ENCODE measurements around the gene DIP2B. TPM values are rescaled to one million over a fixed set of nuclear protein-coding genes. Genes with fewer than 3 reads are reported as not detected.

DIP2B gene
- total RNA-seq, 1 experiment from 2014 or later, result 26.1 TPM

DNA sequence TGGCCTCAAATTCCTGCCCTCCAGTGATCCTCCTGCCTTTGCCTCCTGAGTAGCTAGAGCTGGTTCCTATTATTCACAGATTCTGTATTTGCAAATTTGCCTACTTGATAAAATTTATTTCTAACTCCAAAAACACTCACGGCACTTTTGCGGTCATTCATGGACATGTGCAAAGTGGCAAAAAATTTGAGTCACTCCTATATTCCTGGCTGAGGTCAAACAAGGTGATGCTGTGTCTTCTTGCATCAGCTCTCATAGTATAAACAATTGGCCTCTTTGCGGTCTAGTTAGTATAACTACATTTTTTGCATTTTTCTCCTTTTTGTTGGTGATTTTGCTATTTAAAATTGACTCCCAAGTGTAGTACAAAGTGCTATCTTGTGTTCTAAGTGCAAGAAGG is 283.8 kb downstream of the DIP2B start:
- Mint-ChIP-seq H3K27ac (0 out of 2 replicates have a peak overlapping the region, but pooled peaks have one; percentile 47), H3K27me3 (ENCODE audit: low read depth) (no peaks in the 10 kb centered on the region), H3K9me3 (peaks cover 13% of the 10 kb centered on the region), H3K36me3 (peaks cover 25% of the 10 kb centered on the region), H3K4me3 (no peak overlapping the region), H3K4me1 (0 out of 2 replicates have a peak, but pooled peaks cover 4% of the 10 kb centered on the region)
- POLR2A ChIA-PET, result no interaction called here
- ATAC-seq (no peak), DNase-seq (ENCODE audit: low spot score) (no peak)
- CTCF ChIA-PET, result interaction anchor here (1.0 kb wide), 1 partner anchor 23 kb away, joined by 4 read pairs; no protein-coding TSS in a partner anchor
- no peak for TF ChIP-seq FOXK1 (CRISPR knock-in tag; IDR thresholded peaks at IDR 0.05)
- TF ChIP-seq, protein P1, sequence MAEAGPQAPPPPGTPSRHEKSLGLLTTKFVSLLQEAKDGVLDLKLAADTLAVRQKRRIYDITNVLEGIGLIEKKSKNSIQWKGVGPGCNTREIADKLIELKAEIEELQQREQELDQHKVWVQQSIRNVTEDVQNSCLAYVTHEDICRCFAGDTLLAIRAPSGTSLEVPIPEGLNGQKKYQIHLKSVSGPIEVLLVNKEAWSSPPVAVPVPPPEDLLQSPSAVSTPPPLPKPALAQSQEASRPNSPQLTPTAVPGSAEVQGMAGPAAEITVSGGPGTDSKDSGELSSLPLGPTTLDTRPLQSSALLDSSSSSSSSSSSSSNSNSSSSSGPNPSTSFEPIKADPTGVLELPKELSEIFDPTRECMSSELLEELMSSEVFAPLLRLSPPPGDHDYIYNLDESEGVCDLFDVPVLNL (CRISPR knock-in tag; IDR thresholded peaks at IDR 0.05; ENCODE audit: borderline replicate concordance, low read depth), result no peak
- TF ChIP-seq SMAD3 (CRISPR knock-in tag; IDR thresholded peaks at IDR 0.05; ENCODE audit: borderline replicate concordance), result no peak
- no peak for TF ChIP-seq JAZF1 (CRISPR knock-in tag; IDR thresholded peaks at IDR 0.05)
- TF ChIP-seq ZNF512 (CRISPR knock-in tag; IDR thresholded peaks at IDR 0.05; ENCODE audit: borderline replicate concordance), result no peak
- no peak for TF ChIP-seq CDX4 (CRISPR knock-in tag; IDR thresholded peaks at IDR 0.05; ENCODE audit: borderline replicate concordance)
- peak; percentile 66; the same call in 1 of the 2 replicates for TF ChIP-seq GABPB1 (CRISPR knock-in tag; IDR thresholded peaks at IDR 0.05)

- Mint-ChIP-seq H3K27ac (no peak overlapping the region), H3K4me1 (0 out of 2 replicates have a peak, but pooled peaks cover 4% of the 10 kb centered on the region), H3K36me3 (peaks cover 26% of the 10 kb centered on the region), H3K9me3 (peaks cover 13% of the 10 kb centered on the region), H3K27me3 (ENCODE audit: low read depth) (no peaks in the 10 kb centered on the region), H3K4me3 (no peak overlapping the region)
- POLR2A ChIA-PET, result no interaction called here
- no peak for ATAC-seq
- CTCF ChIA-PET, result interaction anchor here (0.5 to 0.6 kb wide), 2 partner anchors 23 to 394 kb away, joined by 3 read pairs; no protein-coding TSS in a partner anchor
- DNase-seq (ENCODE audit: low spot score), result no peak
- no peak for TF ChIP-seq PRDM15 (CRISPR knock-in tag; IDR thresholded peaks at IDR 0.05)
- no peak for TF ChIP-seq GTF2I (CRISPR knock-in tag; conservative IDR thresholded peaks at IDR 0.05)
- no peak for TF ChIP-seq ESRRA (CRISPR knock-in tag; IDR thresholded peaks at IDR 0.05; ENCODE audit: borderline replicate concordance)
- TF ChIP-seq NR3C1 (CRISPR knock-in tag; conservative IDR thresholded peaks at IDR 0.05; ENCODE audit: low read depth), result no peak
- TF ChIP-seq MAX (CRISPR knock-in tag; IDR thresholded peaks at IDR 0.05), result no peak
- TF ChIP-seq GABPB1 (CRISPR knock-in tag; IDR thresholded peaks at IDR 0.05), result no peak
- TF ChIP-seq ELF4 (CRISPR knock-in tag; IDR thresholded peaks at IDR 0.05; ENCODE audit: low read depth), result no peak
These were observed 285.3 kb downstream of the DIP2B start for GRCh38 chr12:50790081-50790480.

Other genes starting within 250 kb of the DIP2B start
- 30.8 to 41.2 TPM (median 31.2 TPM) in 3 replicates for gene LIMA1, start 221.5 kb upstream of the DIP2B start, total RNA-seq (2021)
- not detected in 3 replicates for gene FAM186A, start 108.4 kb upstream of the DIP2B start, total RNA-seq (2021)
- 64.3 to 73.9 TPM (median 73.0 TPM) in 3 replicates for gene LARP4, start 104.1 kb upstream of the DIP2B start, total RNA-seq (2021)